CD4-positive, alpha-beta T cell treated with Interleukin-6 for 4 hours (primary cell): ENCODE data around the gene MTHFR.

ENCODE experiments used
- DNase-seq: peaks from one replicate; pipeline ENCODE4 v3.0.0-alpha.2; 2020; ENCODE audit warnings: mixed read lengths

Gene MTHFR

GRCh38 chr1:11780380-11781147, 25.2 kb downstream of the MTHFR start:
- no peak for DNase-seq

GRCh38 chr1:11779715-11780379, 25.9 kb downstream of the MTHFR start:
- DNase-seq, result no peak

- DNase-seq, result no peak
Measured at GRCh38 chr1:11778844-11779623, 26.7 kb downstream of the MTHFR start.

GRCh38 chr1:11778336-11778735, 27.4 kb downstream of the MTHFR start:
- DNase-seq, result no peak

- DNase-seq, result no peak
Measured at GRCh38 chr1:11777658-11778322, 28.0 kb downstream of the MTHFR start.

- DNase-seq, result no peak
Measured at GRCh38 chr1:11774753-11775152, 31.0 kb downstream of the MTHFR start.

- DNase-seq, result no peak
Measured at GRCh38 chr1:11772458-11772857, 33.3 kb downstream of the MTHFR start.

- no peak for DNase-seq
Measured at GRCh38 chr1:11771481-11772043, 34.2 kb downstream of the MTHFR start.

GRCh38 chr1:11770011-11770410, 35.8 kb downstream of the MTHFR start:
- no peak for DNase-seq

- DNase-seq, result no peak
Measured at GRCh38 chr1:11769274-11769673, 36.5 kb downstream of the MTHFR start.

- no peak for DNase-seq
Measured at GRCh38 chr1:11768821-11769220, 36.9 kb downstream of the MTHFR start.

- DNase-seq, result no peak
Measured at GRCh38 chr1:11767922-11768704, 37.7 kb downstream of the MTHFR start.

GRCh38 chr1:11766429-11766776, 39.4 kb downstream of the MTHFR start:
- DNase-seq, result no peak

GRCh38 chr1:11765661-11766428, 39.9 kb downstream of the MTHFR start:
- no peak for DNase-seq

- no peak for DNase-seq
Measured at GRCh38 chr1:11764519-11764918, 41.2 kb downstream of the MTHFR start.

- DNase-seq, result no peak
Measured at GRCh38 chr1:11764115-11764514, 41.6 kb downstream of the MTHFR start.

GRCh38 chr1:11761988-11762406, 43.8 kb downstream of the MTHFR start, which contains the start of gene C1orf167:
TSS of gene C1orf167 (plus strand) at chr1:11762193. CDS start at chr1:11764401, 2,208 bp downstream.
- DNase-seq, result peak; percentile 55

GRCh38 chr1:11761285-11761684, 44.5 kb downstream of the MTHFR start:
- DNase-seq, result no peak

- no peak for DNase-seq
Measured at GRCh38 chr1:11759791-11760190, 46.0 kb downstream of the MTHFR start.

GRCh38 chr1:11757047-11757446, 48.7 kb downstream of the MTHFR start:
- DNase-seq, result no peak
